ENCODE results near the gene EFHC1.

The EFHC1 gene

DNA sequence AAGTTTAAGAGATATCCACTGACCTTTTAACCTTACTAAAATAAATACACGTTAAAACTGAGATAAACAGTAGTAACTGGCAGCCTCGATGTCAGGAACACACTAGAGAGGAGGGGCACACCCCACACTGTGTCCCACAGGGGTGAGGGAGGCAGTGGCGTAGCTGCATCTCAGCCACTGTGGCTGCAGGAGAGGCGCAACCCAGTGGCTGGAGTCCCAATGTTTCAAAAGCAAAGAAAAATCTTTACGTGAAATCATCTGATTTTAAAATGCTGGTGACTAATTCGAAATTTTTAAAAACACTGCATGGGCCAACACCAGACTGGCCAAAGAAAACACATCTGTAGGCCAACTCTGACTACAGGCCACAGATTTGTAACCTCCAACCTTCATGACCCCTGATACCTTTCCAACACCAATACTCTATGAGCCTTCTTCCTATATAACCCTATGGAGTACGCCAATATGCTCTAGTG lies 102.0 kb downstream of the EFHC1 start:
- DNase-seq, result no peak

DNA sequence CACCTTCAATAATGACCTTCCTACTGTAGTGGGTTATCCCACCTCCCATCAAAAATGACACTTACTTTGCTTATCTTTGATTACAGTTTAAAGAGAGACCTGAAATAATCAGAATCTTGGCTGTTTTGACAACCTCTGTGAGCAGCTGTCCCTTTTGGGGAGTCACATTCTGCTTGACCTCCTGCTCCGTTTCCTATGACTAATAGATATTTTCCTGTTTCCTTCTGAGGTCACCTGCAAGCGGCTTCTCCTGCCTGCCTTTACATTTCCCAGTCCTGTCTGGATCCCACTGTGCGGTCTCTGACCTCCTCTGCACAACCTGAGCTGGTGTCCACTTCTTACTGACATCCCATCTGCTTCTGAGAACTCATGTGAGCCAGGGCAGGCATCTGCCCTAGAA lies 102.5 kb downstream of the EFHC1 start:
- DNase-seq, result no peak

GRCh38 chr6:52523378-52524142 lies 103.4 kb downstream of the EFHC1 start:
- no peak for DNase-seq

GRCh38 chr6:52524918-52525317 lies 104.8 kb downstream of the EFHC1 start:
- DNase-seq, result no peak

GRCh38 chr6:52526634-52527033 lies 106.5 kb downstream of the EFHC1 start:
- no peak for DNase-seq

GRCh38 chr6:52527436-52527835 lies 107.3 kb downstream of the EFHC1 start:
- no peak for DNase-seq

- no peak for DNase-seq
Measured at GRCh38 chr6:52529311-52529710, 109.2 kb downstream of the EFHC1 start.

DNA sequence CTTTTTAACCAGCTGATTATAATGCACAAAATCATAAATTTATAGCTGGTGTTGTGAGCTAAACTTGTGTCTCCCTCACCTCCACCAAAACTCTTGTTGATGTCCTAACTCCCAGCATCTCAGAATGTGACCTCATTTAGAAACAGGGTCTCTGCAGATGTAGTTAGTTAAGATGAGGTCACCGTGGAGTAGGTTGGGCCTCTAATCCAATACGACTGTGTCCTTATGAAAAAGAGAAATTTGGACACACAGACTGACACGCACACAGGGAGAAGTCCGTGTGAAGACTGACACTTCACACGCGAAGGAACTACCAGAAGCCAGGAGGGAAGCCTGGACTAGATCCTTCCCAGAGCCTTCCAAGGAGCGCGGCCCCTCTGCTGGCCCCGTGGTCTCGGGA lies 110.2 kb downstream of the EFHC1 start:
- no peak for DNase-seq

- no peak for DNase-seq
Measured at GRCh38 chr6:52531396-52531795, 111.3 kb downstream of the EFHC1 start.

DNA sequence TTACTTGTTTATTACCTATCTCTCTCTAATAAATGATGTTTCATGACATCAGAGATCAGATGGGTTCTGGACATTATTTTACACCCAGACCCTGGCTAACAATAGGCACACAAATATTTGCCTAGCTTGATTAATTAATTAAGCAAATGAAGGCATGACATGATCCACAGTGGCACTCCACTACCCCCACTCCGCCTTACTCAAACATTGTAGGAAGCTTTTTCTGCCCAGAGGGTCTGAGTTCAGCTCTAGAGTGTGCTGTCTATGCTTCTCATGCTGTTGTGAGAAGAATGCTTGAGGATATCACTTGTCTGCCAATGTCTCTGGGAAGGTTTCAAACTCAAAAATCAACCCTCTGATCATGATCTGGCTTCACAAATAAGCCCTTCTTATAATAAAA lies 111.7 kb downstream of the EFHC1 start:
- no peak for DNase-seq

DNA sequence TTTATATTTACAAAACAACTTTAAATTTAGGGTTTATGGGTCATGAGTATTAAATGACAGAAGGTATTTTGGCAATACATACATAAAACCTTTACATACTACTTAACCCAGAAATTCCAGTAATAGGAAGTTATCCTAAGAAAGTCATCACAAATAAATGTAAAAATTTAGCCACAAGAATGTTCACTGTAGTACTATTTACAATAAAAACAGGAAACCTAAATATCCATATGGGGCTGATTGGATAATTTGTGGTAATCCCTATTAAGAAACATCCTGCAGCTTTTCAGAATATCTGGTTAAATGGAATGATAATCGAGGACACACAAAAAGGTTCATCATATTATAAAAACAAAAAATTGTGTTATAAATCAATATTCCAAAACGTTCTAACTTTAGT lies 112.3 kb downstream of the EFHC1 start:
- DNase-seq, result no peak

- no peak for DNase-seq
Measured at GRCh38 chr6:52533491-52533890, 113.3 kb downstream of the EFHC1 start.

DNA sequence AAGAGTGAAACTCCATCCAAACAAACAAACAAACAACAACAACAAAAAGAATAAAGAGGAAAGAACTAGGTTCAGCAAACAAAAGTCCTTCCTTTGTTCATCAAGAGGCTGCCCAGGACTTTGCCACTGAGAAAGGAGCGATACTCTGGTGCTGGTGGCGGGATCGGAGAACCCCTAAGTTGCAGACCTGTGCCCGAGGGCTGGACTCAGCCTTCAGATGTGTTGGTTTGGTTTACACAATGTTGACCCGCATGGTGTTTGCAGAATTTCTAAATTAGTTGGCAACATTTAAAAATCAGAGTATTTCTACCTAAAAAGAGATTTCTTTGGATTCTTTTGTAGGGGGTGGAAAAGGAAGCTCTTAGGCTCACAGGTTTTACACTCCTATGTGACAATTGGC lies 114.2 kb downstream of the EFHC1 start:
- no peak for DNase-seq

GRCh38 chr6:52534966-52535390 lies 114.8 kb downstream of the EFHC1 start:
- no peak for DNase-seq

DNA sequence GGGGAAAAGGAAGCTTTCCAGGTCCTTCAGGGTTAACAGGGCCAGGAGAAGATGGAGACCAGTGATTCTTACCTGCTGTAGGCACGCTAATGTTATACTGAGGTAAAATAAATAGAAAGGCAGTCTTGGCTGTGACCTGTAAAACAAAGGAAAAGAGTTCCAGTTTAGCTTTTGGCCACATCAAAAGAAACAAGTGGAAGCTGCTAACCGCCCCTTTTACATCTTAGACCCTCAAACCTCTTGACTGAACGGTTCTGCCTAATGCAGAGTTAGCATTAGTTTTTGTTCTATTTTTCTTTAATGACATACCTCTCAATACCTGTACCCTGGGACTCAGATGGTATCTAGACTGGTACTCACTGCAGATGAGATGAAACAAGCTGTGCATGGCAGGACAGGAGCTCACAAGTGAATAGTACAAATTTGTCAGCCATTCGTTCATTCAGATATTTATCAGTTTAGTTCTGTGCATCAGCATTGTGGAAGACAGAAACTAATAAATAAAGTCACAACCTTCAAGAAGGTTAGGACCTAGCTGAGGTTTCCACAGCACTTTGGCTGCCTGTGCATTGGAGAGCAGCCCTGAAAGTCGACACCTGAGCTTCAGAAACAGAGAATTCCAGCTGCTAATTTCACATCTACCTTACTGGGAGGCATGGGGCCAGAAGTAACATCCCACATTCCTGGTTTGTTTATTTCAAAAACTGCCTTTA lies 115.7 kb downstream of the EFHC1 start:
- DNase-seq, result no peak

DNA sequence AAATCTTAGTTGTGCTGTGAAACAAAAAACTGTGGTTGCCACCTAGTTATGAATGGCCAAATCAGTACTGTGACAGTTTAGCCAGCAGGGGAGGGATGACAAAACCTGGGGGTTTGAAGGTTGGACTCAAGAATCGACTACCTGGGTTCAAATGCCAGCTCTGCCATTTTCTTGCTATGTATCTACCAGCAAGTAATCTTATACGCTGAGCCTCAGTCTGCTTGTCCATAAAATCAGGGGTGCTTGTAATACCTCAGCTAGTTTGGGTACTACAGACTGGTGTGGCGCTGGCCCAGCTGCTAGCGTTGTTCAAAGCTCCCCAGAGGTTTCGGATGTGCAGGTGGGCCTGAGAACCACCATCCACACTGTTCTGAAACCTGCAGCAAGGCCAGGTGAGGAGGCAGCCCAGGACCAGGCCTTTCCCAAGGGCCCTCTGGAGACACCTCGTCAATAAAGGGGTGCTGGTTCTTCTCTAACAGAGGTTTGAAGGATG lies 116.3 kb downstream of the EFHC1 start:
- DNase-seq, result no peak

- DNase-seq, result no peak
Measured at GRCh38 chr6:52537001-52537753, 117.0 kb downstream of the EFHC1 start.

- DNase-seq, result no peak
Measured at GRCh38 chr6:52538252-52538900, 118.2 kb downstream of the EFHC1 start.

- DNase-seq, result no peak
Measured at GRCh38 chr6:52538901-52539354, 118.8 kb downstream of the EFHC1 start.

GRCh38 chr6:52539607-52540006 lies 119.5 kb downstream of the EFHC1 start:
- no peak for DNase-seq

GRCh38 chr6:52540286-52540902 lies 120.3 kb downstream of the EFHC1 start:
- no peak for DNase-seq

DNA sequence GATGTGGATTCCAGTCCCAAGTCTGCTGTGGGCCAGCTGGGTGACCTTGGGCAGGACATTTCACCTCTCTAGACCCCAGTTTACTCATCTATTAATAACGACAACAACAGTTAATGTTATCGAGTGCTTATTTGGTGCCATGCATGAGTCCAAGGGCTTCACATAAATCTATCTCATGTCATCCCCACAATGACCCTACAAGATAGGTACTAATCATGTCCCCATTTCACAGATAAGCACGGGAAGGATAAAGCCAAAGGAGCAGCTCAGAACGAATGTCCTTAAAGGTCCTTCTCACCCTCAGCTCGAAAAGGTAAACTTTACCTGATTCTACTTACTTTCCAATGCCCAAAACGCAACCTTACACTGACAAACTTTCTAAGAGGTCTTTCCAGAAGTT lies 121.0 kb downstream of the EFHC1 start:
- no peak for DNase-seq
